Vagina (tissue), 2 donors: ENCODE results near the gene SLC44A1.

Source experiments
- POLR2AphosphoS5 ChIP-seq, 2 donors: sonication (generic); formaldehyde crosslinking; IDR thresholded peaks; one replicate each; pipeline ENCODE4 v1.9.0; 2017; ENCODE audit warnings: antibody characterized with exemption in 2 of 2, mild to moderate bottlenecking in 2 of 2, low read depth in 1 of 2; ENCODE audit not compliant: insufficient read depth in 1 of 2
- TF ChIP-seq, protein P1 (sequence below), 3 experiments: fragments of 450-650 bp in 2 of 3; fragments of 200-600 bp in 1 of 3; sonication (generic) in 1 of 3; IDR thresholded peaks; one replicate each; pipeline ENCODE4 v1.5.1; 2017 to 2019; ENCODE audit warnings: antibody characterized with exemption in 3 of 3, mild to moderate bottlenecking in 2 of 3, moderate library complexity in 2 of 3

DNA sequence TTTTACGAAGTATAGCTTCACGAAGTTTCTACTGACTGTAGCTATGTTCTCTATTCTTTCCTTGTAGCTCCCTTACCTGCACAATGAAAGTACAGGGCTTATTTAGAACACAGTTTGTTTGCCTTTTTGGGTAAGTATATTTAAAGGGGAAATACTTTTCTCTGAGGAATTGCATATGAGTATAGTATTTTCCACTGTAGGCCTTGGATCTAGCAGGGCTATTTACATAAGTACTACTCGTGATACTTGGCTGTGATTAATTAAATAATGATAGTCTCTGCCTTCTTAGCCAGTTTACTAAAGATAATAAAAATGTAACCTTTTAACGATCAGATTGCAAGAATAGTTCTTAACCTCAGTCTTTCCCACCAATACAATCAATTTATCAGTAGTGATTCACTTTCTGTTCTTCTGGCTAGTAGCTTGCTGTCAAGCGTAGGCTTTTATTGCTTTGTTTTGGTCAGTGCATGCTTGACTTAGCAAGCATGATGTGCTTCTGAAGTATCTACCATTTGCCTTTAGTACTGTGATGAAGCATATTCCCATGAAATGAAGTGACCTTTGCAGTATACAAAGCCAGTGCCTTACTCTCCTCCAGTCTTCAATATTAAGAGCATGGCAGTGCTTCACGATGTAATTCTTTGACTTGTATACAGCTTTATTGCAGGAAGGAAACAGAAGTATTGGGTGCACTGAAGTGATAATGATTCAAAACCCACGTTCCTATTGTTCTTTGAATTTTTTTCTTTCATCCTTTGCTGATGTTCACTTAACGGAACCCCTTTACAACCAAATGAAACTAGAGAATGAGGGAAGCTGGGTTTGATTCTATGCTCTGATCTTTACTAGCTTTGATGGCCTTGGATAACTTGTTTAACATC lies 64.2 kb downstream of the SLC44A1 start:
- no peak for TF ChIP-seq POLR2AphosphoS5 (IDR thresholded peaks at IDR 0.05; ENCODE audit: insufficient read depth in 1 of 2, low read depth in 1 of 2)
- TF ChIP-seq, protein P1, sequence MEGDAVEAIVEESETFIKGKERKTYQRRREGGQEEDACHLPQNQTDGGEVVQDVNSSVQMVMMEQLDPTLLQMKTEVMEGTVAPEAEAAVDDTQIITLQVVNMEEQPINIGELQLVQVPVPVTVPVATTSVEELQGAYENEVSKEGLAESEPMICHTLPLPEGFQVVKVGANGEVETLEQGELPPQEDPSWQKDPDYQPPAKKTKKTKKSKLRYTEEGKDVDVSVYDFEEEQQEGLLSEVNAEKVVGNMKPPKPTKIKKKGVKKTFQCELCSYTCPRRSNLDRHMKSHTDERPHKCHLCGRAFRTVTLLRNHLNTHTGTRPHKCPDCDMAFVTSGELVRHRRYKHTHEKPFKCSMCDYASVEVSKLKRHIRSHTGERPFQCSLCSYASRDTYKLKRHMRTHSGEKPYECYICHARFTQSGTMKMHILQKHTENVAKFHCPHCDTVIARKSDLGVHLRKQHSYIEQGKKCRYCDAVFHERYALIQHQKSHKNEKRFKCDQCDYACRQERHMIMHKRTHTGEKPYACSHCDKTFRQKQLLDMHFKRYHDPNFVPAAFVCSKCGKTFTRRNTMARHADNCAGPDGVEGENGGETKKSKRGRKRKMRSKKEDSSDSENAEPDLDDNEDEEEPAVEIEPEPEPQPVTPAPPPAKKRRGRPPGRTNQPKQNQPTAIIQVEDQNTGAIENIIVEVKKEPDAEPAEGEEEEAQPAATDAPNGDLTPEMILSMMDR (IDR thresholded peaks at IDR 0.05) = no peak
